DND-41 (cell line): ENCODE results near the gene PPIL1.
A peak's percentile ranks its signal among the peaks of the same experiment; 100 is the strongest.

ENCODE experiments used
- ATAC-seq: fragments of 200-7000 bp; cut with Tn5 transposase; 3 replicates; pipeline ENCODE4 v1.9.1; 2021; ENCODE audit warnings: low read depth; ENCODE audit not compliant: insufficient read depth
- DNase-seq: peaks from one replicate; pipeline ENCODE4 v3.0.0-alpha.2; 2020
- H2AFZ ChIP-seq: 2 replicates; pipeline ENCODE4 v1.6.0; 2012; ENCODE audit warnings: low read depth, low read length
- H3K27ac ChIP-seq: 2 replicates; pipeline ENCODE4 v1.5.1; 2012; ENCODE audit warnings: low read length, inconsistent platforms
- H3K27me3 ChIP-seq: fragments of 200-600 bp; sonication (generic); 2 replicates; pipeline ENCODE4 v1.6.0; 2012; ENCODE audit warnings: low read length, mild to moderate bottlenecking, inconsistent platforms; ENCODE audit not compliant: insufficient read depth, poor library complexity
- H3K36me3 ChIP-seq: 2 replicates; pipeline ENCODE4 v1.5.1; 2012; ENCODE audit warnings: low read length, inconsistent platforms; ENCODE audit not compliant: insufficient read depth
- H3K4me1 ChIP-seq: 2 replicates; pipeline ENCODE4 v1.5.1; 2012; ENCODE audit warnings: mild to moderate bottlenecking, low read length; ENCODE audit not compliant: insufficient read depth
- H3K4me2 ChIP-seq: 2 replicates; pipeline ENCODE4 v1.6.0; 2012; ENCODE audit warnings: mild to moderate bottlenecking, moderate library complexity, low read length, inconsistent platforms; ENCODE audit not compliant: insufficient read depth
- H3K4me3 ChIP-seq, 2 experiments: fragments of 200-600 bp in 1 of 2; shearing (Covaris generic) in 1 of 2; 2 replicates each; pipeline ENCODE4 v1.5.1; 2012 to 2016; ENCODE audit warnings: inconsistent platforms in 2 of 2, low read length in 2 of 2, mild to moderate bottlenecking in 2 of 2, low read depth in 1 of 2, moderate library complexity in 1 of 2
- H3K79me2 ChIP-seq: 2 replicates; pipeline ENCODE4 v1.6.0; 2012; ENCODE audit warnings: low read length, inconsistent platforms; ENCODE audit not compliant: insufficient read depth
- H3K9ac ChIP-seq: 2 replicates; pipeline ENCODE4 v1.6.0; 2012; ENCODE audit warnings: low read depth, mild to moderate bottlenecking, inconsistent platforms, low read length, moderate library complexity
- H3K9me3 ChIP-seq: 2 replicates; pipeline ENCODE4 v1.5.1; 2012; ENCODE audit warnings: low read length, moderate library complexity, mild to moderate bottlenecking, inconsistent platforms; ENCODE audit not compliant: insufficient read depth, severe bottlenecking
- H4K20me1 ChIP-seq: 2 replicates; pipeline ENCODE4 v1.6.0; 2012; ENCODE audit warnings: low read length; ENCODE audit not compliant: insufficient read depth
- CTCF ChIP-seq: IDR thresholded peaks from 2 replicates; pipeline ENCODE4 v1.5.1; 2012; ENCODE audit warnings: borderline replicate concordance, low read length, moderate library complexity, mild to moderate bottlenecking; ENCODE audit not compliant: poor library complexity, severe bottlenecking; ENCODE audit errors: extremely low read depth
- EZH2 ChIP-seq: IDR thresholded peaks from 3 replicates; pipeline ENCODE4 v1.6.1; 2012; ENCODE audit warnings: borderline replicate concordance, low read depth, mild to moderate bottlenecking, moderate library complexity, low read length, inconsistent platforms; ENCODE audit not compliant: severe bottlenecking

Gene PPIL1

GRCh38 chr6:36874443-36875249, at the start of gene PPIL1:
Gene PPIL1 (minus strand): TSS chr6:36874803. CDS start chr6:36874772, 31 bp downstream.
- TF ChIP-seq EZH2 (no peak), CTCF (peak; percentile 9)
- Histone ChIP-seq H3K4me1 (peaks cover 52% of the 10 kb centered on the region), H3K4me2 (peak within 1 kb of the TSS; percentile 86), H3K79me2 (peaks cover 48% of the 10 kb centered on the region), H3K36me3 (peaks cover 31% of the 10 kb centered on the region), H3K9me3 (no peaks in the 10 kb centered on the region), H4K20me1 (no peaks in the 10 kb centered on the region), H3K9ac (peak within 1 kb of the TSS; percentile 84), H2AFZ (peak within 1 kb of the TSS; percentile 99), H3K27me3 (no peaks in the 10 kb centered on the region), H3K4me3 (peak within 1 kb of the TSS; percentile 71 to 82), H3K27ac (peak within 1 kb of the TSS; percentile 100)
- ATAC-seq: peak; percentile 92
- DNase-seq: peak; percentile 89

- H3K36me3 ChIP-seq: peaks cover 60% of the 10 kb centered on the region
- no peak overlapping the region for H3K9ac ChIP-seq
- no peak overlapping the region for H3K4me2 ChIP-seq
- no peak overlapping the region for H3K4me3 ChIP-seq
- H2AFZ ChIP-seq: no peak overlapping the region
- DNase-seq (peak; percentile 41), ATAC-seq (peak; percentile 77)
- TF ChIP-seq EZH2: no peak
- TF ChIP-seq CTCF: no peak
- H4K20me1 ChIP-seq: no peaks in the 10 kb centered on the region
- H3K27ac ChIP-seq: no peak overlapping the region
- no peaks in the 10 kb centered on the region for H3K27me3 ChIP-seq
- H3K79me2 ChIP-seq: no peaks in the 10 kb centered on the region
- H3K9me3 ChIP-seq: no peaks in the 10 kb centered on the region
- H3K4me1 ChIP-seq: no peaks in the 10 kb centered on the region
Observed at GRCh38 chr6:36924131-36924530, 49.5 kb upstream of the PPIL1 start.

GRCh38 chr6:36920546-36920945, 45.9 kb upstream of the PPIL1 start:
- Histone ChIP-seq H3K9me3 (no peaks in the 10 kb centered on the region), H3K36me3 (peaks cover 91% of the 10 kb centered on the region)
- DNase-seq: no peak

More at GRCh38 chr6:36920546-36920945, 45.9 kb upstream of the PPIL1 start:
- Histone ChIP-seq H3K4me3 (no peak overlapping the region), H2AFZ (no peak overlapping the region), H3K4me1 (no peaks in the 10 kb centered on the region), H3K9ac (no peak overlapping the region), H3K4me2 (no peak overlapping the region), H3K27ac (no peak overlapping the region), H3K79me2 (no peaks in the 10 kb centered on the region; the same call in 1 of the 2 replicates), H4K20me1 (no peaks in the 10 kb centered on the region), H3K27me3 (no peaks in the 10 kb centered on the region)
- ATAC-seq: no peak
- no peak for TF ChIP-seq EZH2
- TF ChIP-seq CTCF: no peak
